ENCODE data around the gene EIF2A.

DNA sequence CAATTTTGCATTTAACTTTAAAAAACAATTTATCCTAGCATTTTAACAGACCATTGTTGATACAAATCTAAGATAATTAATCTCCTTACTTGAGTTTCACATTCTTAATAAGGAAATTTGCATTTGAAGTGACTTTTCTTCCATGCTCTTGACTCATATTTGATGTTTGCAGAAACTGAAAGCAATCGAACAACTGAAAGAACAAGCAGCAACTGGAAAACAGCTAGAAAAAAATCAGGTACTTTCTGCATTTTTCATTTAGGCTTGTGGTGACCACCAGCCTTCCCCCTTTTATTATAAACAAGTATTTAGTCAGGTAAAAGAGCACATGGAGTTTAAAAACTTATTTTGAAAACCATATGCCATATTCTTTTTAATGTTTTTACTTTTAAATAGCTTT is 36.4 kb downstream of the EIF2A start:
- TF ChIP-seq, protein P1, sequence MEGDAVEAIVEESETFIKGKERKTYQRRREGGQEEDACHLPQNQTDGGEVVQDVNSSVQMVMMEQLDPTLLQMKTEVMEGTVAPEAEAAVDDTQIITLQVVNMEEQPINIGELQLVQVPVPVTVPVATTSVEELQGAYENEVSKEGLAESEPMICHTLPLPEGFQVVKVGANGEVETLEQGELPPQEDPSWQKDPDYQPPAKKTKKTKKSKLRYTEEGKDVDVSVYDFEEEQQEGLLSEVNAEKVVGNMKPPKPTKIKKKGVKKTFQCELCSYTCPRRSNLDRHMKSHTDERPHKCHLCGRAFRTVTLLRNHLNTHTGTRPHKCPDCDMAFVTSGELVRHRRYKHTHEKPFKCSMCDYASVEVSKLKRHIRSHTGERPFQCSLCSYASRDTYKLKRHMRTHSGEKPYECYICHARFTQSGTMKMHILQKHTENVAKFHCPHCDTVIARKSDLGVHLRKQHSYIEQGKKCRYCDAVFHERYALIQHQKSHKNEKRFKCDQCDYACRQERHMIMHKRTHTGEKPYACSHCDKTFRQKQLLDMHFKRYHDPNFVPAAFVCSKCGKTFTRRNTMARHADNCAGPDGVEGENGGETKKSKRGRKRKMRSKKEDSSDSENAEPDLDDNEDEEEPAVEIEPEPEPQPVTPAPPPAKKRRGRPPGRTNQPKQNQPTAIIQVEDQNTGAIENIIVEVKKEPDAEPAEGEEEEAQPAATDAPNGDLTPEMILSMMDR (conservative IDR thresholded peaks at IDR 0.05), result no peak
- TF ChIP-seq ZFX (IDR thresholded peaks at IDR 0.05), result no peak

Data from C4-2B (cell line).